HepG2 (cell line): Measurements from ENCODE around the gene TTC31. TPM values are rescaled to one million over a fixed set of nuclear protein-coding genes. Genes with fewer than 3 reads are reported as not detected.

Source experiments
- AGO1 ChIP-seq: fragments of 200-400 bp; formaldehyde crosslinking; IDR thresholded peaks from 2 replicates; pipeline ENCODE4 v1.6.1; 2017; ENCODE audit warnings: mild to moderate bottlenecking, low read depth, low read length, moderate library complexity; ENCODE audit not compliant: poor library complexity, severe bottlenecking
- CTCF ChIP-seq: sonication (generic); formaldehyde crosslinking; IDR thresholded peaks from 2 replicates; pipeline ENCODE4 v1.5.0; 2020; ENCODE audit warnings: mild to moderate bottlenecking, missing genetic modification reagents, moderate library complexity
- DMTF1 ChIP-seq: sonication (generic); formaldehyde crosslinking; IDR thresholded peaks from 2 replicates; pipeline ENCODE4 v1.4.0; 2020; ENCODE audit warnings: mild to moderate bottlenecking, missing genetic modification reagents
- GLI4 ChIP-seq: sonication (generic); formaldehyde crosslinking; IDR thresholded peaks from 2 replicates; pipeline ENCODE4 v1.5.1; 2020; ENCODE audit warnings: missing genetic modification reagents, mild to moderate bottlenecking, moderate library complexity, borderline replicate concordance
- JUND ChIP-seq: sonication (generic); formaldehyde crosslinking; IDR thresholded peaks from 2 replicates; pipeline ENCODE4 v1.8.0; 2022; ENCODE audit warnings: mild to moderate bottlenecking, missing genetic modification reagents
- KLF11 ChIP-seq: IDR thresholded peaks from 2 replicates; pipeline ENCODE4 v1.6.1; 2016; ENCODE audit warnings: missing compliant biosample characterization
- NKX3-1 ChIP-seq: sonication (generic); formaldehyde crosslinking; IDR thresholded peaks from 2 replicates; pipeline ENCODE4 v1.5.0; 2020; ENCODE audit warnings: missing genetic modification reagents
- NR3C1 ChIP-seq: sonication (generic); formaldehyde crosslinking; IDR thresholded peaks from 2 replicates; pipeline ENCODE4 v1.4.0; 2020; ENCODE audit warnings: missing genetic modification reagents
- ONECUT2 ChIP-seq: sonication (generic); formaldehyde crosslinking; IDR thresholded peaks from 2 replicates; pipeline ENCODE4 v1.4.0; 2020; ENCODE audit warnings: missing genetic modification reagents
- SP4 ChIP-seq: sonication (generic); formaldehyde crosslinking; IDR thresholded peaks from 2 replicates; pipeline ENCODE4 v1.8.1; 2023; ENCODE audit warnings: mild to moderate bottlenecking, missing genetic modification reagents
- TSC22D2 ChIP-seq: sonication (generic); formaldehyde crosslinking; IDR thresholded peaks from 2 replicates; pipeline ENCODE4 v1.5.1; 2020; ENCODE audit warnings: missing genetic modification reagents, mild to moderate bottlenecking, borderline replicate concordance
- ZNF263 ChIP-seq: sonication (generic); formaldehyde crosslinking; IDR thresholded peaks from 2 replicates; pipeline ENCODE4 v1.4.0; 2020; ENCODE audit warnings: missing genetic modification reagents
- ZNF281 ChIP-seq: sonication (generic); formaldehyde crosslinking; IDR thresholded peaks from 2 replicates; pipeline ENCODE4 v1.4.0; 2020; ENCODE audit warnings: missing genetic modification reagents, borderline replicate concordance
- ZNF430 ChIP-seq: sonication (generic); formaldehyde crosslinking; IDR thresholded peaks from 2 replicates; pipeline ENCODE4 v1.9.0; 2021; ENCODE audit warnings: mild to moderate bottlenecking, missing genetic modification reagents
- ZNF510 ChIP-seq: sonication (generic); formaldehyde crosslinking; IDR thresholded peaks from 2 replicates; pipeline ENCODE4 v1.4.0; 2020; ENCODE audit warnings: low read depth, mild to moderate bottlenecking, missing genetic modification reagents
- ZNF552 ChIP-seq: sonication (generic); formaldehyde crosslinking; IDR thresholded peaks from 2 replicates; pipeline ENCODE4 v1.9.0; 2022; ENCODE audit warnings: missing genetic modification reagents, mild to moderate bottlenecking, borderline replicate concordance
- ZNF558 ChIP-seq: sonication (generic); formaldehyde crosslinking; IDR thresholded peaks from 2 replicates; pipeline ENCODE4 v1.9.0; 2022; ENCODE audit warnings: mild to moderate bottlenecking, missing genetic modification reagents, borderline replicate concordance
- ZNF570 ChIP-seq: sonication (generic); formaldehyde crosslinking; IDR thresholded peaks from 2 replicates; pipeline ENCODE4 v1.4.0; 2020; ENCODE audit warnings: mild to moderate bottlenecking, missing genetic modification reagents, borderline replicate concordance
- ZNF598 ChIP-seq: sonication (generic); formaldehyde crosslinking; IDR thresholded peaks from 2 replicates; pipeline ENCODE4 v1.5.1; 2020; ENCODE audit warnings: mild to moderate bottlenecking, missing genetic modification reagents, borderline replicate concordance
- ZNF746 ChIP-seq: sonication (generic); formaldehyde crosslinking; IDR thresholded peaks from 2 replicates; pipeline ENCODE4 v1.8.0; 2022; ENCODE audit warnings: mild to moderate bottlenecking, missing genetic modification reagents
- ZNF781 ChIP-seq: sonication (generic); formaldehyde crosslinking; IDR thresholded peaks from 2 replicates; pipeline ENCODE4 v1.5.1; 2020; ENCODE audit warnings: borderline replicate concordance, mild to moderate bottlenecking, missing genetic modification reagents; ENCODE audit errors: not compliant biosample characterization
- ZSCAN29 ChIP-seq: sonication (generic); formaldehyde crosslinking; conservative IDR thresholded peaks from 2 replicates; pipeline ENCODE4 v1.4.0; 2020; ENCODE audit warnings: mild to moderate bottlenecking, missing genetic modification reagents
- polyA plus RNA-seq, 8 experiments: library from polyadenylated mRNA; depleted of rRNA in 3 of 8; stranded (reverse) in 7 of 8; unstranded in 1 of 8; fragments of >200 nt; fragmentation: Illumina TruSeq in 4 of 8; extraction: Trizol in 4 of 8; gene quantifications; 2 replicates each; pipeline versions ENCODE4 v1.2.1 to v1.2.3, GENCODE V29; 2011 to 2016; ENCODE audit warnings: low read depth in 4 of 8, missing spikeins in 1 of 8, mixed read lengths in 1 of 8; ENCODE audit not compliant: insufficient read depth in 1 of 8
- total RNA-seq, 5 experiments: library from RNA; depleted of rRNA; stranded (reverse); fragments of >200 nt; fragmentation: Illumina TruSeq; extraction: Trizol; gene quantifications; 2 replicates each; pipeline ENCODE4 v1.2.3, GENCODE V29; 2016; ENCODE audit warnings: low read depth in 1 of 5

TTC31 gene
- total and polyA plus RNA-seq, 2 of the 13 experiments (the other 11 are each of a cell fraction or from before 2014, with no cell fraction given), result 28.3 to 39.5 TPM

GRCh38 chr2:74472086-74472944 lies 10.6 kb upstream of the TTC31 start, which contains the start of gene MRPL53 (continued):
- peak; percentile 42; the same call in 1 of the 2 replicates for TF ChIP-seq CTCF
- TF ChIP-seq AGO1, result peak; percentile 99
- peak; percentile 94; the same call in 1 of the 2 replicates for TF ChIP-seq KLF11
- TF ChIP-seq JUND (CRISPR knock-in tag), result no peak
- no peak; the same call in 1 of the 2 replicates for TF ChIP-seq ZNF281
- TF ChIP-seq ZSCAN29 (CRISPR knock-in tag), result peak; percentile 96
- TF ChIP-seq SP4 (CRISPR knock-in tag), result peak; percentile 74; the same call in 1 of the 2 replicates
- no peak; the same call in 1 of the 2 replicates for TF ChIP-seq ZNF263 (CRISPR knock-in tag)
- TF ChIP-seq ZNF510 (CRISPR knock-in tag), result peak; percentile 89
- TF ChIP-seq ZNF781 (CRISPR knock-in tag), result peak; percentile 97
- TF ChIP-seq NR3C1 (CRISPR knock-in tag), result no peak
- TF ChIP-seq ONECUT2 (CRISPR knock-in tag), result no peak
- TF ChIP-seq ZNF552 (CRISPR knock-in tag), result peak; percentile 85; the same call in 1 of the 2 replicates
- peak; percentile 99 for TF ChIP-seq ZNF598
- TF ChIP-seq DMTF1 (CRISPR knock-in tag), result no peak
- TF ChIP-seq ZNF746, result 0 out of 2 replicates have a peak, but pooled peaks have one; percentile 72
- TF ChIP-seq TSC22D2 (CRISPR knock-in tag), result peak; percentile 94; the same call in 1 of the 2 replicates
- TF ChIP-seq GLI4 (CRISPR knock-in tag), result peak; percentile 96; the same call in 1 of the 2 replicates
- TF ChIP-seq ZNF570 (CRISPR knock-in tag), result 0 out of 2 replicates have a peak, but pooled peaks have one; percentile 95
- peak; percentile 74; the same call in 1 of the 2 replicates for TF ChIP-seq ZNF430 (CRISPR knock-in tag)
- peak; percentile 80 for TF ChIP-seq ZNF558 (CRISPR knock-in tag)
- peak; percentile 87 for TF ChIP-seq NKX3-1
